Hematopoietic multipotent progenitor cell treated with erythropoietin and hydrocortisone succinate and interleukin-3 and kit ligand, for 17 days (in vitro differentiated cells): ENCODE results near the gene SND1.
"Not testable (repeated sequence)": the region's sequence is repeated elsewhere in the genome, so short reads cannot be mapped to it uniquely, and the experiment has no call there.

Experiments used
- DNase-seq: peaks from one replicate; pipeline ENCODE4 v3.0.0-alpha.2; 2015; ENCODE audit warnings: low spot score

Gene SND1

GRCh38 chr7:127889677-127890076, 237.7 kb downstream of the SND1 start:
- DNase-seq = no peak

GRCh38 chr7:127890726-127891125, 238.7 kb downstream of the SND1 start:
- no peak for DNase-seq

GRCh38 chr7:127891144-127891543, 239.2 kb downstream of the SND1 start:
- no peak for DNase-seq

- DNase-seq = no peak
Measured at GRCh38 chr7:127891854-127892438, 240.0 kb downstream of the SND1 start.

- no peak for DNase-seq
Measured at GRCh38 chr7:127892488-127893314, 240.7 kb downstream of the SND1 start.

- no peak for DNase-seq
Measured at GRCh38 chr7:127893547-127893946, 241.6 kb downstream of the SND1 start.

GRCh38 chr7:127894588-127894987, 242.6 kb downstream of the SND1 start:
- no peak for DNase-seq

GRCh38 chr7:127895360-127895759, 243.4 kb downstream of the SND1 start:
- no peak for DNase-seq

GRCh38 chr7:127895814-127896280, 243.9 kb downstream of the SND1 start:
- DNase-seq = no peak

GRCh38 chr7:127896659-127897058, 244.7 kb downstream of the SND1 start:
- DNase-seq = no peak

- DNase-seq = no peak
Measured at GRCh38 chr7:127897704-127898454, 245.9 kb downstream of the SND1 start.

GRCh38 chr7:127899411-127899810, 247.4 kb downstream of the SND1 start:
- no peak for DNase-seq

GRCh38 chr7:127900141-127900540, 248.1 kb downstream of the SND1 start:
- DNase-seq = no peak

- no peak for DNase-seq
Measured at GRCh38 chr7:127900732-127901685, 249.0 kb downstream of the SND1 start.

GRCh38 chr7:127901895-127902703, 250.1 kb downstream of the SND1 start:
- DNase-seq = no peak

- DNase-seq = not testable (repeated sequence)
Measured at GRCh38 chr7:127902753-127903152, 250.8 kb downstream of the SND1 start.

GRCh38 chr7:127903892-127904669, 252.1 kb downstream of the SND1 start:
- no peak for DNase-seq

- no peak for DNase-seq
Measured at GRCh38 chr7:127904670-127904985, 252.6 kb downstream of the SND1 start.

- no peak for DNase-seq
Measured at GRCh38 chr7:127905021-127905420, 253.0 kb downstream of the SND1 start.
